HG02623 (cell line): ENCODE measurements around the gene SORCS1.

Source experiments
- ATAC-seq: cut with Tn5 transposase; IDR thresholded peaks from one replicate; pipeline ENCODE4 v1.9.1; 2021; ENCODE audit warnings: moderate library complexity; ENCODE audit not compliant: unreplicated experiment

SORCS1 gene

DNA sequence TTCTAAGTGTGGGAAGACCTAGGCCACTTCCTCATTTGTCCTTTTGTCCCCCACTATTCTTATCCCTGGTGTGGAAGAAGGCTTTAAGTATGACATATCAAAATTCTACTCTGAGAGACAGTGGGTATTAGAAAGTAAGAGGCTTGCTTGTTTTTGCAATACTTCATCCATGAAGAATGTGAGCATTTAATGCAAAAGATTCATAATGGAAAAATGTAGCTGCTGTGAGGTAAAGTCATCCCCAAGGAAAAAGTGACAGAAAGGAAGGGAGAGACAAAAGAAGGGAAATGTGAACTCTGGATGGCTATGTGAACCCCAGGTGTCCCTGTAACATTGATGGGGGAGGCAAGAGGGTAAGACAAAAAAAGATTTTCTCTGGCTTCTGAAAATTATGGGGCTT is 607.5 kb downstream of the SORCS1 start:
- no peak for ATAC-seq

DNA sequence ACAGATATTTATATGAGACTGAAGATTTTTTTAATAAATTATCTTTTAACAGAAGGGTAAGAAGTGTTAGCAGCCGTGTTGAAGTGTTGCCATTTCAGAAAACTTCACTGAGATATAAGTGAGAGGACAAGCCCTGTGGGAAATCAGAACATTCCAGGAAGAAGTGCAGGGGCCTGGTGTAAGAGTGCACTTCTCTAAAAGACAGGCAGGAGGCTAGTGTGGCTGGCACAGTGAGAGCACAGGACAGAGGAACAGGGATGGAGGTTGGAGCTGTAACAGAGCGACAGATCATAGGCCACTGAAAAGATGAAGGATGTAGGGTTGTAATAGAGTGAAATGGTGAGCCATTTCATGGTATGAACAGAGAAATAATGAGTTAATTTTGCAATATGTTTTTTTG is 608.9 kb downstream of the SORCS1 start:
- no peak for ATAC-seq

DNA sequence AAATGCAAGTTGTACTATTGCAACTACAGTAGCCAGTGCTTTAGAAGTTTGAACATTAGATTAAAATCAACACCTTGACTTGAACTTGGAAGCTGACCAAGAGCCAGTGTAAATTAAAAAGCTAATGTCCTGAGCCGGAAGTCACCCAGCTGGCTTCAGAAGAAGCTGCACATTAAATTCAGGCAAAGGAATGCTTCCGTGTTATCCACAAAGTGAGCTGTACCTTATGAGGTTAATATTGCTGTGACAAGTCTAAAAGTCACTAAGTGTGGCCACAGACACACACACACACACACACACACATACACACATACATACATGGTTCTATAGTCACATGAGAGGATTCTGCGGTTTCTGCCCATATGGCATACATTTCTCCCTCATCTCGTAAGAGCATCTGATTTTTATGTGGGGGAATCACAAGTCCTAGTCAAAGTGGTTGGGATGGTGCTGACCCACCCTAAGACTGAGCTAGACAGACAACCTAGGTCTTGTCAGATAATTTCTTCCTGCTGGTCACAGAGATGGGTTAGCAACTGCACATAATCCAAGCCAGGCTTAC is 612.9 kb downstream of the SORCS1 start:
- ATAC-seq, result no peak

DNA sequence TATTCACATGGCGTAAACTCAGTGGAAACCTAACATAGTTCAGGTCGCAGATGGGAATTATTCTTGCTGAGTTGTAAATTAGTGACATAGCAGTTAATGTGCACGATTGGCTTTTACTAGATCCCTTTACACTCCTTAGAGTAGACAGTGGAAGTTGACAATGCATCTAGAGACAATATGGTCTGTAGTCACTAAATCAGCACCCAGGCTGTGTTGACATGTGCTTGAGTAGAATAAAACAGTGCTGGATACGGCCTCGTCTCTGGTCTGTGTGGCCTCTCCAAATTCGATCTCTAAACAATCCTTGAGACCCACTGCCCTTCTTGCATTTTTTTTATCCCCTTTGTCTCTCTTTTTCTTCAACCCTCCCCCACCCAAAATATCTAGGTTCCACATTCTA is 615.7 kb downstream of the SORCS1 start:
- ATAC-seq, result no peak

DNA sequence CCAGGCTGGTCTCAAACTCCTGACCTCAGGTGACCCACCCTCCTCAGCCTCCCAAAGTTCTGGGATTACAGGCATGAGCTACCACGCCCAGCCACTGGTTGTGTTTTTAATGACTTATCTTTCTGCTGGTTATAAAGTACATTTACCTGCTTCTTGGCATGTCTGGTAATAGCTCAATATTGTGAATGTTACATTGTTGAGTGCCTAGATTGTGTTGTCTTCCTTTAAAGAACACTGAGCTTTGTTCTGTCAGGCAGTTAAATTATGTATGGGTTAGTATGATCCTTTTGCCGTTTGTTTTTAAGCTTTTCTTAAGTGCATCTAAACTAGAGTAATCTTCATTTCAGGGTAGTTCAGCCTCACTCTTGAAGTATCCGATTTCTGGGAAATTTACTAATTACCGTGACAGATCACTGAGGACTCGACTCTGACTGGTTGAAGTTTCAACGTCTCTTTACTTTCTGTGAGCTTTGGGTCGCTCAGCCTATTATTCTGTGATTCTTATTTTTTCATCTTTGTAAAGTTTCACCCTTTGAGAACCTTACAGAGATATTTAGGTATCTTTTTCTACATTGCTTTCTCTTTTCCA is 617.4 kb downstream of the SORCS1 start:
- no peak for ATAC-seq

DNA sequence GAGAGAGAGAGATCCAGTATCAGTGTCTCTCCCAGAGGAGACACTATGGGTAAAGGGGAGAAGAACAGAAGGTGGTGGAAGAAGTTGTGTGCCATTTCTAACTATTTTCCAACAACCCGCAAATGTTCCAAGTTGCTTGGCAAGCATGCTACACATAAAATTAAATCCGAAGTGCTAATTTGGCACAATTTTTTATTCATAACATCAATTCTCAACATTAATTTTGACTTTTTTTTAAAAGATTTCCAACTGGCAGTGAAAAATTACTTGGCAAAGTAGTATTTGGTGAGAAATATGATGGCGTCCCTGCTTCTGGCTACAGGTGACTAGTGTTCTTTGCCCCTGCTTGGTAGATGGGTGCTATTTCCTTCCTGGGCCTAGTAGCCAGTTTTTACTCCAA is 622.0 kb downstream of the SORCS1 start:
- ATAC-seq, result no peak

DNA sequence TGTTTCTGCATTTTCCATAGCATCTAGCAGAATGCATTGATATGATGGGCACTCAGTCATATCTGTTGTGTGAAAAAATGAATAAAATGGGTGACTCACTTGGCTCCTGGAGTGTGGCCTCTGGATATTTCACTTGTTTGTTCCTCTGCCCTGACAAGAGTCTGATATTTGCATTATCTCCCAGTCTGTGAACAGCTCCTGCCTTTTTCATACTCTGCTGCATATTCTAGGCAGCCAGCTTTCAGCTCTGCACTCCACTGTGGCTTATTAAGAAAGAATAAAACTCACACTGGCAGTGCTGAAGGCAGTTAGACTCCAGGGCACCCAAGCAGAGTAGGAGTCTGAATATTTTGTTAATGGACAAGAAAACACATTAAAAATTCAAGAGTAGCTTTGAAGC is 623.9 kb downstream of the SORCS1 start:
- ATAC-seq, result no peak

DNA sequence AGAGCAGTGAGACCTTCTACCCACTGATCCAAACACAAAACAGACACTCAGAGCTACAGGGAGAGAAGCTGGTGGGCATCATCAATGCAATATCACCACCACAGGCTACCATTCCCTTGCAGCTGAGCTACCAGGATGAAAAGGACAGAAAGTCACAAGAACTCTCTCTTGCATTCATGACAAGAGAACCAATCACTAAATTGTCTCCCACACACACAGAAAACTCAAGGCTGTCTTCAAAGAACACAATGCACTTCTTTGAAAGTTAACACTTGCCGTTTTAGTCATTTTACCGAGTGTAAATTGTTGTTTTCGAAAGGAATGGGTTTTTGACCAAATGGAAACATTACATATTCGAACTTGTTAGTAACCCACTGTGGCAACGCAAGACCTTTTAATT is 626.6 kb downstream of the SORCS1 start:
- no peak for ATAC-seq

DNA sequence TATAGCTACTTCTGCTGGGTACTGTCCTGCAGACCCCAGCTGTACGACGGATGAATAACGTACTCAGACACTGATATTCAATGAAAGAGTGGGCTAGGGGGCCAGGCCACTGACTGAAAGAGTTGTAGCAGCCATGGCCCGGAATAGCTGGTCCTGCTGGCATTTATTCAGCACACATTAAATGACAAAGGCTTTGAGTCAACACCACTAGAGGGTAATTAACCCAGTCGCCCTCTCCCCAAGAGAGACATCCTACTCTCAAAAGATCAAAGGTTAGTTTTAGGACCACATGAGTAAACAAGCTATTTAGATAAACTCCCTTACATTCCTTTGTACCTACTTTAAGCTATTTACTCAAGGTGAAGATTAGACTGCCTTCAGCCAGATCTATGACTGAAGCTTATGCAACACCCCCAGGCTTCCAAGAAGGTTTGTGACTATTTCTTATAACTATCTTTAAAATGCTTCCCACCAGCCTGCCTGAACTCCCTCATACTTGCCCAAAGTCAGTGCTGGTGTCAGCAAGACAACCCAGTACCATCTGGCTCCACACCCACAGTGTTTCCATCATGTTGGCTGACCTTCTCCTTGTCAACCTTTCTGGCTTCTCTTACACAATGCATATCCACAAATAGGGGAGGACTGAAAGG is 629.1 kb downstream of the SORCS1 start:
- no peak for ATAC-seq

DNA sequence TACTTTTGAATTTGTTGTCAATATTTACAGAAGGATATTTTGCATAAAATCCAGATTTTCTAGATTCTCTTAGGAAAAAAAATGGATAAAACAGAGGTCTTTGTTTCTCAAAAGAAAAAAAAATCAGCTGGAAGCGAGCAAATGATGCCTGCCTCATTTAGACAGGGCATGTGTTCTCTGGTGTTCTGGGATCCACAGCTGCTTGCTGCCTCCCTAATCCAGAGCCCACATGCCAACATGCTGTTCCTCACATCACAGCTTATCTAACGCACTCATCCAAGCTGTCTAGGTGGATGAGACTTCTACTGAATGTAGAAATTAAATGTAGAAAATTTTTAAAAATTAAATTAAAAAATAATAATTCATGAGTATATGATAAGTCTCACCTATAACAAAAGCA is 630.1 kb downstream of the SORCS1 start:
- no peak for ATAC-seq

DNA sequence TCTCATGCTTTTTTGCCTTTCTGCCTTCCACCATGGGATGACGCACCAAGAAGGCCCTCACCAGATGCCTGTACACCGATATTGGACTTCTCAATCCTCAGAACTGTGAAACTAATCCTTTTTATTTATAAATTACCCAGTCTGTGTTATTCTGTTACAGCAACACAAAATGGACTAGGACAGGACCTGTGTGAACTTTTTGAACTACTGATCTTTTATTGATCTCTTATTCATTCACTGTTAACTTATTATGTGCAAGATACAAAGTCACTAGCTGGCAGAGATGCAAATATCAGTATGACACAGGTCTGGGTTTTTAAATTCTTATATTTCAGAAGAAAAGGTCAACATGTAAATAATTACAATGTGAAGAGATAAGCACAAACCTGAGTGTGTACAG is 635.8 kb downstream of the SORCS1 start:
- no peak for ATAC-seq

DNA sequence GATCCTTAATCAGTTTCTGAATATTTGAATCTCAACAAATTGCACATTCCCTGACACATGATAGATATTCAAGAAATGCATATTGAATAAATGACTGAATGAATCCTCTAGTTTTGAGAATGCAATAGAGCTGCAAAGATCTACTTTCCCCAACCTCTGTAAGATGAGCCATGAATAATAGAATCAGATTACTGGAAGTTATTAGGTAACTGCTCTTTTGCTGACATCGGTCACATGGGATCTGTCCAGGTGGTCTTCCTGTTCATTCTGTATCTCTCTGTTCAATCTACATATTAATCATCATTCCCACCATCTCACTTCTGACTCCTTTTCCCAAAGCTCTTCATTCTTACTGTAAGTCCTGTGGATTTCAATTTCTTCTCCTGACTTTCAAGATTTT is 638.7 kb downstream of the SORCS1 start:
- ATAC-seq, result no peak
